GM19099 (cell line): ENCODE measurements around the gene PIK3R4.

Source experiments
- POLR2A ChIP-seq: IDR thresholded peaks from 3 replicates; pipeline ENCODE4 v1.6.1; 2011; ENCODE audit warnings: low read depth; ENCODE audit not compliant: insufficient read length; ENCODE audit errors: extremely low read depth

PIK3R4 gene

GRCh38 chr3:130712718-130713423, 33.8 kb downstream of the PIK3R4 start:
- TF ChIP-seq POLR2A = no peak

- TF ChIP-seq POLR2A = no peak
Measured at GRCh38 chr3:130711565-130712324, 34.9 kb downstream of the PIK3R4 start.

GRCh38 chr3:130709671-130710070, 37.0 kb downstream of the PIK3R4 start:
- no peak for TF ChIP-seq POLR2A

GRCh38 chr3:130707902-130708601, 38.6 kb downstream of the PIK3R4 start:
- TF ChIP-seq POLR2A = no peak

GRCh38 chr3:130705501-130705900, 41.1 kb downstream of the PIK3R4 start:
- TF ChIP-seq POLR2A = no peak

GRCh38 chr3:130702985-130703384, 43.6 kb downstream of the PIK3R4 start:
- no peak for TF ChIP-seq POLR2A

- TF ChIP-seq POLR2A = no peak
Measured at GRCh38 chr3:130700541-130700940, 46.1 kb downstream of the PIK3R4 start.

GRCh38 chr3:130699765-130700164, 46.9 kb downstream of the PIK3R4 start:
- no peak for TF ChIP-seq POLR2A

- no peak for TF ChIP-seq POLR2A
Measured at GRCh38 chr3:130693314-130693713, 53.3 kb downstream of the PIK3R4 start.

GRCh38 chr3:130692455-130692854, 54.2 kb downstream of the PIK3R4 start:
- no peak for TF ChIP-seq POLR2A

- TF ChIP-seq POLR2A = no peak
Measured at GRCh38 chr3:130688697-130689470, 57.7 kb downstream of the PIK3R4 start.

- TF ChIP-seq POLR2A = no peak
Measured at GRCh38 chr3:130688015-130688688, 58.5 kb downstream of the PIK3R4 start.

GRCh38 chr3:130687327-130687726, 59.3 kb downstream of the PIK3R4 start:
- no peak for TF ChIP-seq POLR2A

GRCh38 chr3:130686833-130687232, 59.8 kb downstream of the PIK3R4 start:
- TF ChIP-seq POLR2A = no peak
